HG03575 (cell line): ENCODE measurements around the gene SHROOM3.

Source experiments
- ATAC-seq: cut with Tn5 transposase; IDR thresholded peaks from one replicate; pipeline ENCODE4 v1.9.1; 2021; ENCODE audit not compliant: unreplicated experiment, insufficient number of reproducible peaks, low FRiP score; ENCODE audit errors: extremely low read depth

Gene SHROOM3

DNA sequence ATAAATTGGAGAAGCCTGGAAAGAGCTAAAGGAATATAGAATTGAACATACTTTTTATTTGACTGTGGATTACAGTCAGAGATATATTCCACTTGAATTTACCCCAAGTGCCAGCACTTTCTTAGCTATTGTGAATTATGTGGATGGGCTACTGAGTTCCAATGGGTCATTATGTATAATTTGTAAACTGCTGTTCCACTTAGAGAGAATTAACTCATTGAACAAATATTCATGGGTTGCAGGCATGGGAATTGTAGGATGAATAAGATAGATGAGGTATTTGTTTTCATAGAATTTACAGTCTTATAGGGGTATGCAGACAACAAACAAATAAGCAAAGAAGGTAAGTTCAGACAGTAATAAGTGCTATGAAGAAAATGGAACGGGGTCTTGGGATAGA, 195.7 kb downstream of the SHROOM3 start:
- no peak for ATAC-seq

GRCh38 chr4:76634220-76634619, 199.2 kb downstream of the SHROOM3 start:
- ATAC-seq: no peak

DNA sequence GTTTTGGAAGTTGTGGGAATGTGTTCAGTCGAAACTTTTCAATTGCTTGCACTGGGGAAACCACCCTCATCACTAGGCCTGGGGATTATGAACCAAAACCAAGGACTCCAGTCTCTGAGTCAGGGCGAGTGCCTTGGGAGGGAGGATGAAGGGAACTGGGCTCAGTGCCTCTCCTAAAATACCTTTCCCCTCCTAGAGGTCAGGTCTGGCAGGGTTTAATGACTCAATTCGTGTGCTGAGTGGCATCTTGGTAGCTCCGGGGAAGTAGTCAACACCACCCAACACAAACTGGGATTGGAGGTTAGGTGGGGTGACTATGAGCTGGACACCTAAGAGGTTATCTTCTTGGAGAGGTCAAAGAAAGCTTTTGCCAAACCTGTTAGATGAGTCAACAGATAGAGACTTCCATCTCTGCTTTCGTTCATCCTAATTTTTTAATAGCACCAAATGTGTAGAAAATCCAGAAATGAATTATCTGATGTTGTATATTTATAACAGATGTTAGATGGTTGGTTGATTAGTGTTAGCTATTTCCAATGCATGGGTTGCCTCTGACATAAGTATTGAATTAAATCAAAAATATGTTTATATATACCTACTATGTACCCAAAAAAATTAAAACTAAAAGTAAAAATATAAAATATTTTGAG, 202.8 kb downstream of the SHROOM3 start:
- no peak for ATAC-seq

- no peak for ATAC-seq
These were observed 204.3 kb downstream of the SHROOM3 start for GRCh38 chr4:76639288-76639687.

DNA sequence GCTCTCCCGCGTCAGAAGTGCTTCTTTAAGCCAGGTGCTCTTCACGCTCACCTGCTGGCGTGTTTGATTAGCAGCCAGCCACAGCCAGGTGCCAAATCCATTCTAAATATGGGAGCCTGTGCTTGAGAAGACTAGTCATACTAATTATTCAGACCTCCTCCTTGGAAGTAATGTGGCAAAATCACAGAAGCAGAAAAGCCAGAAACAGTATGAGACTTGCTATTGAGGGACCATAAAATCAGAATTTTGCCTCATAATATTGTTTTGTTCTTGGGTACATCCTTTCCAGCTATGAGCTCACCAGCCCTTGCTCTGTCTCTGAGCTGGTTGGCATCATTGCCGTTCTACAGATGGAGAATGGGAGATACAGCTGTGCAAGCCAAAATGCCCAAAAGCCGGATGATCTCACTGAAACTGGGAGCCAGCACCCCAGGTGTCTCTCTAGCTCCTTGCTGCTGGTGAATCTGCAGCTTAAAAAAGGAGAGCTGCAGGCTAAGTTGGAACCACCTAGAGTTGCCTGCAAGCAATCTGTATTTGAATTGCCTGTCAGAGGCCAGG, 205.4 kb downstream of the SHROOM3 start:
- ATAC-seq: no peak

GRCh38 chr4:76641351-76641750, 206.3 kb downstream of the SHROOM3 start:
- no peak for ATAC-seq

DNA sequence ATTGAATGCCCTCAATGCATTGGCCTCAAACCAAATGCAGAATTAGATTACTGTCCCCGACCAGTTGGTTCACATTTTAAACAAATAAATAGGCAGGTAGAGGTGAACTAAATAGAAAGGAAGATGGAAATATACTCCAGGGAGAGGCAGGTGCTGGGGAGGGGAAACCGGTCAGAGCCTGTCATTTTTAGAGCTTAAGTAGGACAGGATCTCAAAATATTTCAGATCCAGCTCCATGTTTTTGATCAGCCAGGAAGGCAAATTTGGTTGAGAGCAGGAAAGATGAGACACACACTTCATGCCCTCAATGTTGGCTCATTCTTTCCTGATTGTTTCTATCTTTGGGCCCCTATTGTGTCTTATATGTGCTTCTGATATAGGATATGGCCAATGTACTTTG, 206.7 kb downstream of the SHROOM3 start:
- ATAC-seq: no peak

- no peak for ATAC-seq
These were observed 209.9 kb downstream of the SHROOM3 start for GRCh38 chr4:76644831-76645485.

DNA sequence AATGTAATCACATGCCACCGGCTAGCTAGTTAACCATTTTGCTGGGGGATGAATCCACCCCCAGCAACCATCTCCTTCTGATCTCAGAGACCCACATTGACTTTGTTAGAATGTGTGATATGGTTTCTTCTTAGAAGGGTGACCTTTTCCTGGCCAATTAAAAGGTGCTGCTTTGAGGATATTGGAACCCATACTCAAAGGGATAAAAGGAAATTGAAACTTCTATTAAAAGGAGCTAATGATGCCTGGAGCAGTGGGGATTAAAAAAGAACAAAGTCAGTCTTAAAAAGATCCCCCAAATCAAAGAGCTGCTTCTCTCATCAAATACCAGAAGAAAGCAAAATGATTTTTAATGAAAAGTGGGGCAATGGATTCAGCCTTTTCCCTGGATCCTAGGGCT, 214.1 kb downstream of the SHROOM3 start:
- ATAC-seq: no peak

DNA sequence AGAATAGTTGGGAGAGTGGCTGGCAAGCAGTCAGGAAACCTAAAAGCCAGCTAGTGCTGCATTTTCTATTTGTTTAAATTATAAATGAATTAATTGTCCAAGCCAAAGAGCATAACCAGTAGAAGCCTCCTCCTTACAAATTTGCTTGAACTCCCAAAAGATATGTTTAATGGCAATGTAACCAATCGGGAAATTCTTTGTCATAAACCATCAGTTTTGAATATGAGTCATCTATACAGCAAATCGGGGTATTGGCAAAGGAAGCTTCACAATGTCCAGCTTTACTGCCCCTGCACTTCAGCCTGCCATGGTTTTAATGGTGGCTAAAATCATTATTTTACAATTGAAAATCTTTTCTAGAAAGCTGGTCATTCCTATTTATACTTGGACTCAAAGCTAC, 216.6 kb downstream of the SHROOM3 start:
- ATAC-seq: no peak

DNA sequence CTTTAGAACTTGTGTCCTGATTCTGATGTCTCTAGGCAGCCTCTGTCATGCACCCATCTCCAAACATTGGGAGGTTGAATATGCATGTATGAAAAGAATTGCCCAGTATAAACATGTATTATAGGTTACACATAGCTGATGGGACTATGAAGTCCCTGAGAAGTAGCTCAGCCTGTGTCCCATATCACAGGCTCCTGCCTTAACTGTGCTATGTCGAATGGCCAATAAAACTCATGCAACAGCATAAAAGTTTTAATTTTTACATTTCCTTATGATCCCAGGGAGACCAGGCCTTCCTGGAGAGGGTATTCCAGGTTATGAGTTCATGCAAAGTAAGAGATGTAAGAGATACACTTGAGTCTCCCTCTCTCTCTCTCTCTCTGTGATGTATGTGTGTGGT, 217.4 kb downstream of the SHROOM3 start:
- ATAC-seq: no peak

- ATAC-seq: no peak
These were observed 219.1 kb downstream of the SHROOM3 start for GRCh38 chr4:76654084-76654483.

DNA sequence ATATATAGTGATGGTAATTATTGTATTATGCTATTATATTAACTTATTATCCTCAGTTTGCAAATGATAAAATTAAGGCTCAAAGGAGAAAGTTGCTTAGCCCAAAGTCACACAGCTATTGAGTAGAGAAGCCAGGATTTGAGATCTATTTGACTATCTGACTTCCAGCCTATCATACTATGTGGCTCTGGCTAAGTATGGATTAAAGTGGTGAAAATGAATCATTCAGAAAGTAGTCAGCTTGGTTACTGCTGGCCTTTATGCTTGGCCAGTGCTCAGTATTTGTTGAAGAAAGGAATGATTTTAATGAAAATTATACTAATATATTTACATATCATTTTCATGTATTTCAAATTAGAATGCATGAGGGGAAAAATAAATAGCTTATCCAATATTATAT, 219.8 kb downstream of the SHROOM3 start:
- no peak for ATAC-seq

GRCh38 chr4:76655566-76656479, 220.8 kb downstream of the SHROOM3 start:
- no peak for ATAC-seq

GRCh38 chr4:76657443-76657842, 222.4 kb downstream of the SHROOM3 start:
- ATAC-seq: no peak

GRCh38 chr4:76658231-76659102, 223.4 kb downstream of the SHROOM3 start:
- ATAC-seq: no peak

GRCh38 chr4:76659103-76659490, 224.1 kb downstream of the SHROOM3 start:
- ATAC-seq: no peak

DNA sequence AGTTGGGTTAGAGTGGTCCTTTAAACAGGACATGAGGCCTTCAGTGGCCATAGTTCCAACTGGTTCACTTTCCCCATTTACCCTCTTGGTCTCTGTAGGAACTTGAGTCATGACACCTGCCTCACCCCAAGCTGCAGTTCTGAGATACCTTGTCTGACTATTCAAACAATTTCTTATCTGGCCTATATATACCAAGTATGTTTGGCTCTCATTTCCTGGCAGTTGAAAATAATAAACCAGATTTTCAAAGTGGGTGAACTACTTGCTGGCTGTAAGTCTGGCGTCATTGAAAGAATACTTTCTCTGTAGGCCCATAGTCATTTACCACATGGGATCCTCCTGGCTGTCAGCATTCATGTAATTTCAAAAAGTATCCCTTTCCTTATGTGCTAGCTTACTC, 228.8 kb downstream of the SHROOM3 start:
- no peak for ATAC-seq

- ATAC-seq: no peak
These were observed 230.1 kb downstream of the SHROOM3 start for GRCh38 chr4:76665153-76665552.
